GM19452 (cell line): Measurements from ENCODE around the gene LEAP2.
"Not testable (repeated sequence)": the region's sequence is repeated elsewhere in the genome, so short reads cannot be mapped to it uniquely, and the experiment has no call there.

Source experiments
- ATAC-seq: cut with Tn5 transposase; IDR thresholded peaks from one replicate; pipeline ENCODE4 v1.9.1; 2021; ENCODE audit not compliant: unreplicated experiment

Gene LEAP2

GRCh38 chr5:132840313-132840712, 33.2 kb upstream of the LEAP2 start:
- no peak for ATAC-seq

GRCh38 chr5:132840896-132841295, 32.6 kb upstream of the LEAP2 start:
- ATAC-seq = no peak

DNA sequence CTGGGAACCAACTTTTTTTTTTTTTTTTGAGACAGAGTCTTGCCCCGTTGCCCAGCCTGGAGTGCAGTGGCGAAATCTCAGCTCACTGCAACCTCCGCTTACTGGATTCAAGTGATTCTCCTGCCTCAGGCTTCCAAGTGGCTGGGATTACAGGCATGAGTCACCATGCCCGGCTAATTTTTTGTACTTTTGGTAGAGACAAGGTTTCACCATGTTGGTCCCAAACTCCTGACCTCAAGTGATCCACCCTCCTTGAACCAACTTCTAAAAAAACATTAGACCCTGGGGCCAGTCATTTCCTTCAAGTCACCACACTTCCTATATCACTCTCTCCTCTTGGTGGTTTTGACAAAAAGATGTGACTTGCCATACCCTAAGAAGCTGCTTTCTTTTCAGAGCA, 32.2 kb upstream of the LEAP2 start:
- no peak for ATAC-seq

DNA sequence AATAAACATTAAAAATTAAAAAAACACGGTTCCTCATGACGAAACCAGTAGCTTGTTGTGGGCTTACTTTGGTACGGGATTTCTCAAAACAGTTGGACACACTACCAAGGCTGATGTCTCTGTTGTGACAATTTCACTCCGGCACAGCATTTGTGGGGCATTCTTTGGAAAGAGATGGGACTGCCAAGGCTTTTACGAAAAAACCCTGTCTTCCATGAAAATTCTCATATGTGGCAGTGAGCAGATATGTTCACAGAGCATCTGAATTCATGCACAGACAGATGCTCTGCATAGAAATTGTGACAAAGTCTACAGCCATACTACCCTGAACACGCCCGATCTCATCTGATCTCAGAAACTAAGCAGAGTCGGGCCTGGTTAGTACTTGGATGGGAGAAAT, 25.2 kb upstream of the LEAP2 start:
- no peak for ATAC-seq

- ATAC-seq = no peak
Measured at GRCh38 chr5:132849347-132849746, 24.1 kb upstream of the LEAP2 start.

DNA sequence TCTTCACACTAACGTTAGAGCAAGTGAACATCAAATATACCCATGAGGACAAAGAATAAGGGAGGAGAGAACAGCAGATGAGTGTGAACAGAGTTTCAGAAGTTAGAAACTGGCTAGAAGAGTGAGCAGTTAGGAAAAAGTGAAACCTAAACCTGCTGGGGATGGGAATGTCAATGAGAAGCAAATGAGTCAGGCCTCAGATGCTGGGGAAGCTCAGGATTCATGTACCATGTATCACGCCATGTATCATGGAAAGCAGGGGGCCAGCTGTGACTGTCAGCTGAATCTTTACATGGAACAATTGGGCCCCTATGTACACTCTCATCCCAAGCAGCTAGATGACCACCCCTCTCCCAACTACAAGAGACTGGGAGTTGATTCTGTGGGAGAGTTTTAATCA, 23.4 kb upstream of the LEAP2 start:
- ATAC-seq = no peak

DNA sequence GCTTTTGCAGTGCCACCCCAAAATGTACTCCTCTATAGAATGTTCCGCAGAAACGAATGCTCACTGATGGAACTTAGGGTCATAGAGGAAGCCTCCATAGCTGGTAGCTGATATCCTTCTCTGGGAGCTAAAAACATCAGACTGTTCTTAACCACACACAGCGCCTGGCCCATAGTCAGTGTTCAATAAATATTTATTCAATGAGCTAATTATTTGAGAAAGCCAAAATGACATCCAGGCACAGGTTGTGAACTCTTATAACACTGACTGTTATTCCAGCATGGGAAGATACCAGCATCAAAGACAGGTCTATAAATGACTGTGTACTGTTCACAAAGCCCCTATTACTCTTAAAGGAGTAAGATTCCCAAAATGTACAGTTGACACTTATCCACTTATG, 20.1 kb upstream of the LEAP2 start:
- no peak for ATAC-seq

GRCh38 chr5:132853790-132854189, 19.7 kb upstream of the LEAP2 start:
- ATAC-seq = no peak

DNA sequence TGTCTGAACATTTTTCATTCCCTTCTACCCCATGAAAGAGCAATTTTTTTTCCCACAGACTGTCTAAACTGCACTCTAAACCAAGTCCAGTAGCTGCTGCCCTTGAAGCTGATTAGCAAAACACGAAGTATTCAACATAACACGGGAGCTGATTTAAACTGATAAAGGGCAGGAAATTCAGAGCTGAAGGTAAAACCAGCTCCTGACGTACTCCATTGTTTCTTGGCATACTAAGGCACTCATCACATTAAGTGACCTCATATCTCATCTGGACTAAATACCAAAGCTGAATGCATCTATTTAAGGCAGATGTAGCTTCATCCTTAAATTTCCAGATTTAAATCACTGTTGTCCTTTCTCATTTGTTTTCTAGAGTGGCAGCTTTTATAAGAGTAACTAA, 19.2 kb upstream of the LEAP2 start:
- no peak for ATAC-seq

GRCh38 chr5:132854992-132855391, 18.5 kb upstream of the LEAP2 start:
- ATAC-seq = not testable (repeated sequence)

- ATAC-seq = no peak
Measured at GRCh38 chr5:132856011-132856410, 17.5 kb upstream of the LEAP2 start.

DNA sequence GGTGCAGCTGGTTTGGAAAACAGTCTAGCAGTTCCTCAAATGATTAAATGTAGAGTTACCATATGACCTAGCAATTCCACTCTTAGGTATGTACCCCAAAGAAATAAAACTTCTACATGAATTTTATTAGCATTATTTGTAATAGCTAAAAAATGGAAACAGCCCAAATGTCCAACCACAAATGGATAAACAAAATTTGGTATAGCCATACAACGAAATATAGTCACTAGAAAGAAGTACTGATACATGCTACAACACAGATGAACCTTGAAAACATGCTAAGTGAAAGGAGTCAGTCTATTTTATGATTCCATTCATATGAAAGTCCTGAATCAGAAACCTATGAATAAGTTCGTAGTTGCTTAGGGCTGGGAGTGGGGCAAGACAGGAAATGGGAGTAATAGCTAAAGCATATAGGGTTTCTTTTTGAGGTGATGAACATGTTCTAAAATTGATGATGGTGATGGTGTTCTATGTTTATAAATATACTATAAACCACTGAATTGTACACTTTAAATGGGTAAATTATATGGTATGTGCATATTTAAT, 13.5 kb upstream of the LEAP2 start:
- no peak for ATAC-seq

DNA sequence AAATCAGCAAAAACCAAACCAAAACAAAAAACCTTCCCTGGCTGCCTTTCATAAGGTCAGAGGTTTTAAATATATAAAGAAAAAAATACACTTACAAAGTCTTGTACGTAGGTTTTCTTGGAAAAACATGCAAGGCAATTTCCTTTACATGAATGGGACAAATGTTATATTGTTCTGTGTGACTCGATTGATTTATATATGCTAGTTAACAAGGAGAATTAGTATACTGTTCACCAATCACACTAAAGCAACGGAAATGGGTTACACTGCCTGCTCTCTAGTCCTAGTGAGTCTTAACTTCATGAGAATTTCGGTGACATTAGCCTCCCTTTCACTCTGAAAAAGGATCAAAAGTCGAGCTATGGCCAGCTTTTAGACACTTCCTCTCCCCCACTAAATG, 12.7 kb upstream of the LEAP2 start:
- no peak for ATAC-seq

DNA sequence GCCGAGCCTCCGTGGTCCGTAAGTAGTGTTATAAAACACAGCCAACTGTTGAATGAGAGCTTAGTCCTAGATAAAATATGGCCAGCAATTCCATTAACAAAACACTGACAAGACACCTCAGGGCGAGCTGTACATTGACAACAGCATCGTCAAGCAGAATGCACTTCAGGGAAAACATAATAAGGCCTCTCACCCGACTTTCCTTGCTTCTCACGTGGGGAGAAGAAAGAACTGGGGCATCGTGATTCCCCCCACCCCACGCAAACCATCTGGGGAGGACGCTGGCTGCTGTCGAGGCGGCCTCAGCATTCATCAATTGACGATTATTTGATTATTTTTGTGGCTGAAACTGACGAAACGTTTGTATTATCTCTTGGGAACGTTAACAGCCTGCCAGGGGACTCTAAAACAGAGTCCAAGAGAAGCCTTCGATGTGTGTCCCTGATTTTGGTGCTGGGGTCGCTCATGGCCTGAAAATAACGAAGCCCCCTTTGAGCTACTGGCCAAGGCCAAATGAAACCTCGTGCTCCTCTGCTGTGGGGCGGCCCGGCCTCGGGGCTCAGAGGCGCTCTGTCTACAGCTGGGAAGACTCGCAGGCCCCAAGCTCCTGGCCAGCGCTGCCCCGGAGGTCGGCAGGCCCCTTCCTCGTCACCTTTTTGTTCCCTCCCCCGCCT, 7.7 kb upstream of the LEAP2 start:
- peak; percentile 14 for ATAC-seq

DNA sequence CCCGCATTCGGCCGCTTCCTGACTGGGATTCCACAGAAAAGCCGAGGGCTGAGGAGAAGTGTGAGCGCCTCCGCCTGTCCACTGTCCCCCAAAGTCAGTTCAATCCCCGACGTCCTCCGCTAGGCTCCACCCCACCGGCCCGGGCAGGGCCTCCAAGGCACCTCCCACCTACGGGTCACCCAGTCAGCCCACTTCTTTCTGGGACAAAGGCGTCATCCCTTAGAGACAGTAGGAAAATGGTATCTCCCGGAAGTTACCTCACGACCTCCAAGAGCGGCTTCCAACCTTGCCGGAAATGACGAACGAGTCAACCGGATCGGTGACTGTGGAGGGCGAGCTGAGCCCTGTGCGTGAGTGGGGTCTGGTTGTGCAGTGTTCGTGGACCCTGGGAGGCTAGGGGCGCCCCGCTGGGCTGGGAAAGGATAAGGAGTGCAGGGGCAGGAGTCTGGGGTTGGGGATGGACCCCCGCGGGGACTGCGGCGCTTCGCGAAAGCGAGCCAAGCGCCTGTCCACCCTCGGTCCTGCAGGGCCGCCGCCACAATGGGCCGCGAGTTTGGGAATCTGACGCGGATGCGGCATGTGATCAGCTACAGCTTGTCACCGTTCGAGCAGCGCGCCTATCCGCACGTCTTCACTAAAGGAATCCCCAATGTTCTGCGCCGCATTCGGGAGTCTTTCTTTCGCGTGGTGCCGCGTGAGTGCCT, 7.0 kb upstream of the LEAP2 start, which contains the start of the genes GDF9 and UQCRQ:
GDF9 (minus strand) TSS at position 128 of the 704 bp plus-strand sequence. CDS start 1,936 bp downstream, outside the sequence.
UQCRQ (plus strand) TSS at position 301 of the 704 bp plus-strand sequence; CDS start at position 541, 240 bp downstream.
- ATAC-seq = peak; percentile 100

DNA sequence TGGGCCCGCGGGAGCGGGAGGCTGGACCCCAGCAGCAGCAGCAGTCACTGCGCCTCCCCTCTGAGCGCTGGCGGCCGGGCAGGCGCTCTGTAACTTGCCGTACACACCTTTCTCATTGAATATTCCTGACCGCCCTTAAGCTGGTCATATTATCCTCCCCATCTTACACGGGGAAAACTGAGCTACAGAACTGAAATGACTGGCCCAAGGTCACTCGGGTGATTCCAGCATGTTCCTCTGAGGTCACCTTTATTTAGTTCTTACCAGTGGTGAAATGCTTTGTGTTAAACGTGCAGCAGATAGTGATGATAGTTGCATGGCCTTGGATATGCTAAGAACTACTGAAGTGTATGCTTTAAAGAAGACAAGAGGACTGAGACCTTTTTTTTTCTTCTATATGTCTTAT, 6.4 kb upstream of the LEAP2 start:
- peak; percentile 13 for ATAC-seq

GRCh38 chr5:132868754-132869153, 4.7 kb upstream of the LEAP2 start:
- ATAC-seq = no peak

- no peak for ATAC-seq
Measured at GRCh38 chr5:132870801-132871200, 2.7 kb upstream of the LEAP2 start.

- ATAC-seq = no peak
Measured at GRCh38 chr5:132871459-132872284, 1.8 kb upstream of the LEAP2 start.

- ATAC-seq = no peak
Measured at GRCh38 chr5:132872788-132873118, 715 bp upstream of the LEAP2 start.

DNA sequence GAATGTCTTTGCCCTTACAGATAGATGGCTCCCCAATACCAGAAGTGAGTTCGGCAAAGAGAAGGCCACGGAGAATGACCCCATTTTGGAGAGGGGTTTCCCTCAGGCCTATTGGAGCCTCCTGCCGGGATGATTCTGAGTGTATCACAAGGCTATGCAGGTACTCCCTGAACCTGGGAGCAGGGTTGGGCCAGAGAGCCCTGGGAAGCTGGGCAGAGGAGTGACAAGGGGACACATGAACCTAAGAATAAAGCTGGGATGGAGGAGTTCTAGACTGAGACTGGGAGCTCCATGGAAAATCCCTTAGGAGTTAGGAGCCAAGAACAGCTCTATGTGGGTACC, 433 bp downstream of the LEAP2 start:
- no peak for ATAC-seq
